Measurements from ENCODE around the gene BDKRB2. TPM values are rescaled to one million over a fixed set of nuclear protein-coding genes. Genes with fewer than 3 reads are reported as not detected.

Gene BDKRB2
- total RNA-seq, 2 experiments from 2014 or later = not detected

Other genes starting within 250 kb of the BDKRB2 start
- gene C14orf132, start 165.5 kb upstream of the BDKRB2 start, total RNA-seq = under 1 TPM; 0.20 to 0.33 TPM
- gene BDKRB1, start 51.4 kb downstream of the BDKRB2 start, total RNA-seq = not detected
- 10 to 100 TPM; 14.7 to 15.4 TPM for gene ATG2B, start 158.5 kb downstream of the BDKRB2 start, total RNA-seq
- 10 to 100 TPM; 15.0 to 26.0 TPM for gene GSKIP, start 158.7 kb downstream of the BDKRB2 start, total RNA-seq
- gene AK7, start 187.3 kb downstream of the BDKRB2 start, total RNA-seq = 1 to 10 TPM in 1 of 2 experiments, under 1 TPM in 1; 0.80 to 1.6 TPM

All from activated CD8-positive, alpha-beta memory T cell treated with anti-CD3 and anti-CD28 coated beads, Interleukin-2, amount 10 ng/mL, durations not matched to agents 7 days and 5 days (primary cell).